Measurements from ENCODE around the gene GPR55.

DNA sequence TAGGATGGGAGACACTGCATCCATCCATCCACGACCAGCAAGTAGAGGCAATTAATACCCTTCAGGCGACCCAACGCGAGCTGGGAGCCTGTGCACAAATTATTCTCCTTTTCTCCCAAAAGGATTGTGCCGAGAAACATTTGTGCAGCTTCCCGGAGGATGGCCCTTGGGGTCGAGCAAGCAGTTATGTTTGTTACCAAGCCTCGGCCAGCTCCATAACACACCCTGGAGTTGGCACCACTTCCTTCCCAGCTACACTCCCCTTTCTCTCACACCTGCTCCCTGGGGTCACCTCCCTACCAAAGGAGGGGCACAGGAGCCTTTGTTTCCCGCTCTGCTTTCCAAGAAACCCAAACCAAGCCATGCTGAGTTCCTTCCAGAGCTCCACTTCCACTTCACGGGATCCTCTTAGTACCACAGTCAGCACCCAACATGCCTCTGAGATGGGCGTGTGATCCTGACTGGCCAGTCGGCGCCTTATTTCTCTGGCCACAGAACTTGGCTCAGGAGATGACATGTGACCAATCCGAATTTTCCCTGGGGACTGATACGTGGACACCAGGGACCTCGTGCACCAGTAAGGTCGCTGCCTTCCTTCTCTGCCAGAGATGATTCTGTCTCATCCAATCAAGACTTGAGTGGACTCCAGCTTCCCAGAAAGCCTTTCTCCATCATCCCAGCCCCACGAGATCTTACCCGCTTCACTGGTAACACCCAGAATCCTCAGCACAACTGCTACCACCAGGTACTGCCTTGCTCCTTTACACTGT is 28.5 kb downstream of the GPR55 start:
- TF ChIP-seq, protein P1, sequence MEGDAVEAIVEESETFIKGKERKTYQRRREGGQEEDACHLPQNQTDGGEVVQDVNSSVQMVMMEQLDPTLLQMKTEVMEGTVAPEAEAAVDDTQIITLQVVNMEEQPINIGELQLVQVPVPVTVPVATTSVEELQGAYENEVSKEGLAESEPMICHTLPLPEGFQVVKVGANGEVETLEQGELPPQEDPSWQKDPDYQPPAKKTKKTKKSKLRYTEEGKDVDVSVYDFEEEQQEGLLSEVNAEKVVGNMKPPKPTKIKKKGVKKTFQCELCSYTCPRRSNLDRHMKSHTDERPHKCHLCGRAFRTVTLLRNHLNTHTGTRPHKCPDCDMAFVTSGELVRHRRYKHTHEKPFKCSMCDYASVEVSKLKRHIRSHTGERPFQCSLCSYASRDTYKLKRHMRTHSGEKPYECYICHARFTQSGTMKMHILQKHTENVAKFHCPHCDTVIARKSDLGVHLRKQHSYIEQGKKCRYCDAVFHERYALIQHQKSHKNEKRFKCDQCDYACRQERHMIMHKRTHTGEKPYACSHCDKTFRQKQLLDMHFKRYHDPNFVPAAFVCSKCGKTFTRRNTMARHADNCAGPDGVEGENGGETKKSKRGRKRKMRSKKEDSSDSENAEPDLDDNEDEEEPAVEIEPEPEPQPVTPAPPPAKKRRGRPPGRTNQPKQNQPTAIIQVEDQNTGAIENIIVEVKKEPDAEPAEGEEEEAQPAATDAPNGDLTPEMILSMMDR (IDR thresholded peaks at IDR 0.05) = no peak
- no peak for TF ChIP-seq POLR2A (IDR thresholded peaks at IDR 0.05)
